K562 (cell line): ENCODE data around the gene TPR. TPM values are rescaled to one million over a fixed set of nuclear protein-coding genes. Genes with fewer than 3 reads are reported as not detected.
A peak's percentile ranks its signal among the peaks of the same experiment; 100 is the strongest.

Source experiments
- ATAC-seq: fragments of 200-7000 bp; cut with Tn5 transposase; 3 replicates; pipeline ENCODE4 v1.9.1; 2020; ENCODE audit warnings: moderate library complexity
- BruUV-seq: library from RNA; stranded (reverse); fragments of 400-500 nt; replicated peaks from 2 replicates; lab custom pipeline; 2021; lab: Mats Ljungman, UMichigan
- CTCF ChIA-PET: fragments of 300-600 bp; formaldehyde crosslinking; extraction: SDS; loops from one replicate; lab custom pipeline; 2021; ENCODE audit warnings: low intra/inter-chr PET ratio; lab: Yijun Ruan, JAX
- POLR2A ChIA-PET: fragments of 300-600, 350-650 bp; sonication (Branson Sonifier 250); formaldehyde crosslinking; extraction: SDS; loops from one replicate; lab custom pipeline; 2021; ENCODE audit warnings: antibody characterized with exemption, inconsistent platforms; lab: Yijun Ruan, JAX
- DNase-seq, 4 experiments: peaks; one replicate each; pipeline versions ENCODE4 v3.0.0 to v3.0.0-alpha.2; 2011 to 2018; ENCODE audit warnings: low spot score in 3 of 4, mixed read lengths in 3 of 4; ENCODE audit errors: extremely low read depth in 1 of 4
- FAIRE-seq: peaks from 2 replicates; lab custom pipeline; 2011; peaks lifted over from hg19 to GRCh38; lab: Jason Lieb, UNC
- H2AFZ ChIP-seq: 2 replicates; pipeline ENCODE4 v1.6.0; 2011; ENCODE audit warnings: low read depth, low read length, control low read depth, inconsistent platforms
- H3K27ac ChIP-seq: fragments of 200-600 bp; 3 replicates; pipeline ENCODE4 v1.8.0; 2011; ENCODE audit warnings: low read depth, mild to moderate bottlenecking, control low read depth, inconsistent platforms, low read length, moderate library complexity, mixed read lengths; ENCODE audit errors: extremely low read depth
- H3K27me3 ChIP-seq, 2 experiments: fragments of 300-600 bp in 1 of 2; 2 replicates in 1 of 2; 3 replicates in 1 of 2; pipeline versions ENCODE4 v1.6.0 to v1.8.0; 2011; ENCODE audit warnings: inconsistent platforms in 2 of 2, low read length in 2 of 2, mild to moderate bottlenecking in 1 of 2, mixed read lengths in 1 of 2, moderate library complexity in 1 of 2; ENCODE audit not compliant: control insufficient read depth in 2 of 2, insufficient read depth in 2 of 2
- H3K36me3 ChIP-seq: fragments of 300-600 bp; 3 replicates; pipeline ENCODE4 v1.8.0; 2011; ENCODE audit warnings: mild to moderate bottlenecking, low read length, inconsistent platforms; ENCODE audit not compliant: control insufficient read depth, insufficient read depth
- H3K4me1 ChIP-seq, 2 experiments: fragments of 200-600 bp in 1 of 2; replicated peaks in 1 of 2; 2 replicates in 1 of 2; 3 replicates in 1 of 2; pipeline versions ENCODE4 v1.5.1 to v1.8.0; 2011; ENCODE audit warnings: inconsistent platforms in 2 of 2, low read length in 2 of 2, mild to moderate bottlenecking in 1 of 2, mixed read lengths in 1 of 2, moderate library complexity in 1 of 2; ENCODE audit not compliant: control insufficient read depth in 2 of 2, insufficient read depth in 2 of 2
- H3K4me2 ChIP-seq: 2 replicates; pipeline ENCODE4 v1.6.1; 2011; ENCODE audit warnings: low read length, control low read depth, inconsistent platforms, mixed read lengths; ENCODE audit not compliant: insufficient read depth
- H3K4me3 ChIP-seq: fragments of 200-600 bp; sonication (generic), shearing (Covaris generic); 2 replicates; pipeline ENCODE4 v1.5.1; 2016; ENCODE audit warnings: control low read depth, inconsistent platforms
- H3K79me2 ChIP-seq: fragments of 200-600 bp; 3 replicates; pipeline ENCODE4 v1.8.0; 2011; ENCODE audit warnings: low read length, inconsistent platforms; ENCODE audit not compliant: control insufficient read depth, insufficient read depth
- H3K9ac ChIP-seq, 2 experiments: 2 replicates each; pipeline versions ENCODE4 v1.6.0 to v1.6.1; 2011; ENCODE audit warnings: low read depth in 2 of 2, low read length in 2 of 2, control low read depth in 1 of 2, inconsistent platforms in 1 of 2, mild to moderate bottlenecking in 1 of 2, mixed read lengths in 1 of 2; ENCODE audit not compliant: insufficient read depth in 1 of 2
- H3K9me1 ChIP-seq: one replicate; pipeline ENCODE4 v1.6.0; 2011; ENCODE audit warnings: inconsistent platforms, mild to moderate bottlenecking, low read length, moderate library complexity; ENCODE audit not compliant: control insufficient read depth, insufficient read depth
- H3K9me3 ChIP-seq: replicated peaks from 2 replicates; pipeline ENCODE4 v1.5.1; 2011; ENCODE audit warnings: low read depth, low read length, inconsistent platforms; ENCODE audit not compliant: control insufficient read depth, insufficient read depth
- H4K20me1 ChIP-seq: replicated peaks from 2 replicates; pipeline ENCODE4 v1.6.1; 2011; ENCODE audit warnings: low read length, inconsistent platforms, mixed read lengths; ENCODE audit not compliant: control insufficient read depth, insufficient read depth
- CBFB ChIP-seq: sonication (generic); formaldehyde crosslinking; IDR thresholded peaks from 2 replicates; pipeline ENCODE4 v1.4.0; 2020; ENCODE audit warnings: mild to moderate bottlenecking, missing genetic modification reagents
- CTCFL ChIP-seq: IDR thresholded peaks from 2 replicates; pipeline ENCODE4 v1.6.1; 2011; ENCODE audit warnings: borderline replicate concordance, low read depth, mild to moderate bottlenecking, moderate library complexity, low read length; ENCODE audit not compliant: insufficient read depth, poor library complexity, severe bottlenecking
- ESRRA ChIP-seq: fragments of 450-650 bp; IDR thresholded peaks from 2 replicates; pipeline ENCODE4 v1.6.1; 2014; ENCODE audit warnings: low read depth, mild to moderate bottlenecking, moderate library complexity, borderline replicate concordance
- EWSR1 ChIP-seq: fragments of 450-650 bp; IDR thresholded peaks from 2 replicates; pipeline ENCODE4 v1.6.1; 2018; ENCODE audit warnings: borderline replicate concordance, mild to moderate bottlenecking, low read depth, moderate library complexity; ENCODE audit not compliant: partially characterized antibody
- JUN ChIP-seq, 2 experiments: sonication (generic) in 1 of 2; formaldehyde crosslinking in 1 of 2; IDR thresholded peaks; 2 replicates each; pipeline versions ENCODE4 v1.6.1 to v1.8.0; 2012 to 2022; ENCODE audit warnings: borderline replicate concordance in 2 of 2, mild to moderate bottlenecking in 2 of 2, improper control_type of control experiment in 1 of 2, low read depth in 1 of 2, low read length in 1 of 2, missing genetic modification reagents in 1 of 2
- KLF16 ChIP-seq: IDR thresholded peaks from 2 replicates; pipeline ENCODE4 v1.6.1; 2016; ENCODE audit warnings: antibody characterized with exemption
- MAFG ChIP-seq: fragments of 450-650 bp; conservative IDR thresholded peaks from 2 replicates; pipeline ENCODE4 v1.6.1; 2016; ENCODE audit warnings: missing genetic modification characterization, missing compliant biosample characterization
- MAFK ChIP-seq: IDR thresholded peaks from 2 replicates; pipeline ENCODE4 v1.6.1; 2011; ENCODE audit warnings: low read length, improper control_type of control experiment
- MAZ ChIP-seq, 2 experiments: fragments of 450-650 bp in 1 of 2; sonication (generic) in 1 of 2; formaldehyde crosslinking; IDR thresholded peaks in 1 of 2; conservative IDR thresholded peaks in 1 of 2; 2 replicates each; pipeline versions ENCODE4 v1.4.0 to v1.5.0; 2020; ENCODE audit warnings: mild to moderate bottlenecking in 1 of 2, missing genetic modification reagents in 1 of 2
- MBD2 ChIP-seq: sonication (generic); IDR thresholded peaks from 2 replicates; pipeline ENCODE4 v1.6.1; 2016; ENCODE audit warnings: low read depth, borderline replicate concordance
- NEUROD1 ChIP-seq: fragments of 150-350 bp; IDR thresholded peaks from 2 replicates; pipeline ENCODE4 v1.6.1; 2014; ENCODE audit warnings: borderline replicate concordance, low read length, low read depth; ENCODE audit not compliant: partially characterized antibody
- SAFB ChIP-seq: fragments of 200-400 bp; formaldehyde crosslinking; IDR thresholded peaks from 2 replicates; pipeline ENCODE4 v1.6.1; 2017; ENCODE audit warnings: low read depth, low read length, borderline replicate concordance
- SREBF2 ChIP-seq: sonication (generic); formaldehyde crosslinking; IDR thresholded peaks from 2 replicates; pipeline ENCODE4 v1.4.0; 2020; ENCODE audit warnings: mild to moderate bottlenecking, missing genetic modification reagents
- ZNF146 ChIP-seq: IDR thresholded peaks from one replicate; pipeline ENCODE4 v1.6.1; 2018; ENCODE audit warnings: missing compliant biosample characterization; ENCODE audit not compliant: unreplicated experiment
- ZNF232 ChIP-seq: sonication (generic); formaldehyde crosslinking; IDR thresholded peaks from 2 replicates; pipeline ENCODE4 v1.8.0; 2022; ENCODE audit warnings: mild to moderate bottlenecking, missing genetic modification reagents
- ZNF316 ChIP-seq: fragments of 450-650 bp; IDR thresholded peaks from 2 replicates; pipeline ENCODE4 v1.6.1; 2016
- ZNF79 ChIP-seq: fragments of 250-450 bp; sonication (Bioruptor Pico); IDR thresholded peaks from 2 replicates; pipeline ENCODE4 v1.4.0; 2020; ENCODE audit warnings: low read depth, mild to moderate bottlenecking, moderate library complexity
- WGBS: fragments of 100-300 bp; shearing (Covaris generic); methylation state at CpG from one replicate; pipeline ENCODE4 v1.1.6; 2016; ENCODE audit warnings: low coverage, mixed read lengths; ENCODE audit not compliant: insufficient coverage; ENCODE audit errors: missing lambda C conversion rate; 5-methylcytosine and 5-hydroxymethylcytosine counted together
- in situ Hi-C: fragments of 300-500 bp; cut with MboI; formaldehyde crosslinking; loops from 4 replicates; pipeline ENCODE4 v1.15.0; 2018; ENCODE audit warnings: inconsistent platforms, mixed read lengths
- intact Hi-C: fragments of 100-400 bp; cut with micrococcal nuclease; formaldehyde crosslinking; loops from 2 replicates; pipeline ENCODE4 v1.14.2; 2022
- polyA plus RNA-seq, 8 experiments: library from polyadenylated mRNA; depleted of rRNA in 4 of 8; stranded (reverse) in 5 of 8; unstranded in 3 of 8; fragments of >200 nt; fragmentation: Nextera tagmentation in 2 of 8; fragmentation: Illumina TruSeq in 1 of 8; extraction: Ambion mirVana in 2 of 8; extraction: Trizol in 1 of 8; gene quantifications; 2 replicates each; pipeline versions ENCODE4 v1.2.1 to v1.2.3, GENCODE V29; 2011 to 2014; ENCODE audit warnings: inconsistent platforms in 1 of 8, missing spikeins in 1 of 8
- total RNA-seq, 7 experiments: library from RNA; depleted of rRNA in 6 of 7; stranded (reverse); fragments of >200 nt in 6 of 7; fragmentation: Illumina TruSeq in 2 of 7; extraction: Trizol in 2 of 7; gene quantifications; 2 replicates each; pipeline versions ENCODE4 v1.2.1 to v1.2.3, GENCODE V29; 2011 to 2021; ENCODE audit warnings: low replicate concordance in 1 of 7
- TF ChIP-seq, protein P1 (sequence below): fragments of 150-350 bp; IDR thresholded peaks from 2 replicates; pipeline ENCODE4 v1.6.1; 2014; ENCODE audit warnings: low read depth, mild to moderate bottlenecking, low read length, borderline replicate concordance

The TPR gene
- total and polyA plus RNA-seq, 9 of the 15 experiments (the other 6 are each of a cell fraction or from before 2014, with no cell fraction given) = 48.5 to 167 (median 138) TPM

- no peaks in the 10 kb centered on the region for H4K20me1 ChIP-seq
- no peaks in the 10 kb centered on the region for H3K9me3 ChIP-seq
- CTCF ChIA-PET = no interaction called here
- no peaks in the 10 kb centered on the region for H3K79me2 ChIP-seq
- no peaks in the 10 kb centered on the region for H3K4me1 ChIP-seq
- POLR2A ChIA-PET = no interaction called here
- no TSS peak for BruUV-seq
- H3K4me3 ChIP-seq = no peak overlapping the region
- ATAC-seq (no peak), DNase-seq (no peak), FAIRE-seq (no peak)
- intact Hi-C loops (no loop called here), in situ Hi-C loops (no loop called here)
- H3K36me3 ChIP-seq = no peaks in the 10 kb centered on the region
- H3K4me2 ChIP-seq = no peak overlapping the region
- WGBS = 4% methylated on average over 6 of the region's 6 CpGs
- H3K27ac ChIP-seq = no peak overlapping the region
- no peaks in the 10 kb centered on the region for H3K9me1 ChIP-seq
- no peak overlapping the region for H2AFZ ChIP-seq
- H3K9ac ChIP-seq = no peak overlapping the region
- no peaks in the 10 kb centered on the region for H3K27me3 ChIP-seq
- TF ChIP-seq ZNF232 (CRISPR knock-in tag) = no peak
- TF ChIP-seq, protein P1, sequence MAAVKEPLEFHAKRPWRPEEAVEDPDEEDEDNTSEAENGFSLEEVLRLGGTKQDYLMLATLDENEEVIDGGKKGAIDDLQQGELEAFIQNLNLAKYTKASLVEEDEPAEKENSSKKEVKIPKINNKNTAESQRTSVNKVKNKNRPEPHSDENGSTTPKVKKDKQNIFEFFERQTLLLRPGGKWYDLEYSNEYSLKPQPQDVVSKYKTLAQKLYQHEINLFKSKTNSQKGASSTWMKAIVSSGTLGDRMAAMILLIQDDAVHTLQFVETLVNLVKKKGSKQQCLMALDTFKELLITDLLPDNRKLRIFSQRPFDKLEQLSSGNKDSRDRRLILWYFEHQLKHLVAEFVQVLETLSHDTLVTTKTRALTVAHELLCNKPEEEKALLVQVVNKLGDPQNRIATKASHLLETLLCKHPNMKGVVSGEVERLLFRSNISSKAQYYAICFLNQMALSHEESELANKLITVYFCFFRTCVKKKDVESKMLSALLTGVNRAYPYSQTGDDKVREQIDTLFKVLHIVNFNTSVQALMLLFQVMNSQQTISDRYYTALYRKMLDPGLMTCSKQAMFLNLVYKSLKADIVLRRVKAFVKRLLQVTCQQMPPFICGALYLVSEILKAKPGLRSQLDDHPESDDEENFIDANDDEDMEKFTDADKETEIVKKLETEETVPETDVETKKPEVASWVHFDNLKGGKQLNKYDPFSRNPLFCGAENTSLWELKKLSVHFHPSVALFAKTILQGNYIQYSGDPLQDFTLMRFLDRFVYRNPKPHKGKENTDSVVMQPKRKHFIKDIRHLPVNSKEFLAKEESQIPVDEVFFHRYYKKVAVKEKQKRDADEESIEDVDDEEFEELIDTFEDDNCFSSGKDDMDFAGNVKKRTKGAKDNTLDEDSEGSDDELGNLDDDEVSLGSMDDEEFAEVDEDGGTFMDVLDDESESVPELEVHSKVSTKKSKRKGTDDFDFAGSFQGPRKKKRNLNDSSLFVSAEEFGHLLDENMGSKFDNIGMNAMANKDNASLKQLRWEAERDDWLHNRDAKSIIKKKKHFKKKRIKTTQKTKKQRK = no peak
- no peak for TF ChIP-seq SAFB
- TF ChIP-seq NEUROD1 = no peak
- TF ChIP-seq MAFK = peak; percentile 45; the same call in 1 of the 2 replicates
- TF ChIP-seq CTCFL = no peak
- no peak for TF ChIP-seq MAZ (CRISPR knock-in tag; conservative IDR thresholded peaks at IDR 0.05 in 1 of 2, IDR thresholded peaks at IDR 0.05 in 1 of 2)
- TF ChIP-seq EWSR1 = no peak
- TF ChIP-seq JUN (IDR thresholded peaks at IDR 0.05; ENCODE audit: borderline replicate concordance, low read depth, low read length) = no peak
- TF ChIP-seq JUN (CRISPR knock-in tag; IDR thresholded peaks at IDR 0.05; ENCODE audit: borderline replicate concordance) = no peak
- TF ChIP-seq ZNF146 (CRISPR knock-in tag) = peak; percentile 40
- peak; percentile 86 for TF ChIP-seq ZNF316
- TF ChIP-seq MAFG (tag) = peak; percentile 59
- no peak for TF ChIP-seq ESRRA
- TF ChIP-seq CBFB = no peak
- no peak for TF ChIP-seq ZNF79 (CRISPR knock-in tag)
- no peak for TF ChIP-seq SREBF2
- no peak for TF ChIP-seq KLF16
- no peak for TF ChIP-seq MBD2
These were observed 104.0 kb downstream of the TPR start for GRCh38 chr1:186271032-186271431.
